Neural crest cell (in vitro differentiated cells): ENCODE results near the gene RAB3IL1. TPM values are rescaled to one million over a fixed set of nuclear protein-coding genes. Genes with fewer than 3 reads are reported as not detected.
A peak's percentile ranks its signal among the peaks of the same experiment; 100 is the strongest.

Experiments used
- DNase-seq: peaks from one replicate; pipeline ENCODE4 v3.0.0; 2021; ENCODE audit warnings: low read depth, mixed read lengths, low spot score
- H3K27ac Mint-ChIP-seq: one replicate; pipeline ENCODE4 v1.8.0; 2021; ENCODE audit warnings: mild to moderate bottlenecking, mixed read lengths; ENCODE audit not compliant: unreplicated experiment
- H3K27me3 Mint-ChIP-seq: 2 replicates; pipeline ENCODE4 v1.8.0; 2021; ENCODE audit warnings: low read depth, mild to moderate bottlenecking, mixed read lengths
- H3K36me3 Mint-ChIP-seq: 2 replicates; pipeline ENCODE4 v1.8.0; 2021; ENCODE audit warnings: low read depth, mild to moderate bottlenecking, mixed read lengths
- H3K4me1 Mint-ChIP-seq: 2 replicates; pipeline ENCODE4 v1.8.0; 2021; ENCODE audit warnings: mixed read lengths
- H3K4me3 Mint-ChIP-seq: one replicate; pipeline ENCODE4 v1.8.0; 2021; ENCODE audit warnings: mild to moderate bottlenecking, mixed read lengths
- H3K9me3 Mint-ChIP-seq: 2 replicates; pipeline ENCODE4 v1.8.0; 2021; ENCODE audit warnings: mixed read lengths
- total RNA-seq: library from RNA; stranded (reverse); gene quantifications from 2 replicates; pipeline ENCODE4 v1.2.1, GENCODE V29; 2021
- TF ChIP-seq, protein P1 (sequence below): fragments of 200-600 bp; sonication (generic); conservative IDR thresholded peaks from 2 replicates; pipeline ENCODE4 v1.5.0; 2021; ENCODE audit warnings: antibody characterized with exemption, mild to moderate bottlenecking

RAB3IL1 gene
- total RNA-seq, 1 donor from 2014 or later: 3.4 TPM

- H3K36me3 Mint-ChIP-seq: peaks cover 36% of the 10 kb centered on the region
- H3K9me3 Mint-ChIP-seq: no peaks in the 10 kb centered on the region
- peaks cover 33% of the 10 kb centered on the region for H3K4me1 Mint-ChIP-seq
- no peak overlapping the region for H3K4me3 Mint-ChIP-seq
- no peak overlapping the region for H3K27ac Mint-ChIP-seq
- DNase-seq: no peak
- no peaks in the 10 kb centered on the region for H3K27me3 Mint-ChIP-seq
- TF ChIP-seq, protein P1, sequence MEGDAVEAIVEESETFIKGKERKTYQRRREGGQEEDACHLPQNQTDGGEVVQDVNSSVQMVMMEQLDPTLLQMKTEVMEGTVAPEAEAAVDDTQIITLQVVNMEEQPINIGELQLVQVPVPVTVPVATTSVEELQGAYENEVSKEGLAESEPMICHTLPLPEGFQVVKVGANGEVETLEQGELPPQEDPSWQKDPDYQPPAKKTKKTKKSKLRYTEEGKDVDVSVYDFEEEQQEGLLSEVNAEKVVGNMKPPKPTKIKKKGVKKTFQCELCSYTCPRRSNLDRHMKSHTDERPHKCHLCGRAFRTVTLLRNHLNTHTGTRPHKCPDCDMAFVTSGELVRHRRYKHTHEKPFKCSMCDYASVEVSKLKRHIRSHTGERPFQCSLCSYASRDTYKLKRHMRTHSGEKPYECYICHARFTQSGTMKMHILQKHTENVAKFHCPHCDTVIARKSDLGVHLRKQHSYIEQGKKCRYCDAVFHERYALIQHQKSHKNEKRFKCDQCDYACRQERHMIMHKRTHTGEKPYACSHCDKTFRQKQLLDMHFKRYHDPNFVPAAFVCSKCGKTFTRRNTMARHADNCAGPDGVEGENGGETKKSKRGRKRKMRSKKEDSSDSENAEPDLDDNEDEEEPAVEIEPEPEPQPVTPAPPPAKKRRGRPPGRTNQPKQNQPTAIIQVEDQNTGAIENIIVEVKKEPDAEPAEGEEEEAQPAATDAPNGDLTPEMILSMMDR: no peak
Observed at GRCh38 chr11:61854966-61855714, 62.2 kb downstream of the RAB3IL1 start.

DNA sequence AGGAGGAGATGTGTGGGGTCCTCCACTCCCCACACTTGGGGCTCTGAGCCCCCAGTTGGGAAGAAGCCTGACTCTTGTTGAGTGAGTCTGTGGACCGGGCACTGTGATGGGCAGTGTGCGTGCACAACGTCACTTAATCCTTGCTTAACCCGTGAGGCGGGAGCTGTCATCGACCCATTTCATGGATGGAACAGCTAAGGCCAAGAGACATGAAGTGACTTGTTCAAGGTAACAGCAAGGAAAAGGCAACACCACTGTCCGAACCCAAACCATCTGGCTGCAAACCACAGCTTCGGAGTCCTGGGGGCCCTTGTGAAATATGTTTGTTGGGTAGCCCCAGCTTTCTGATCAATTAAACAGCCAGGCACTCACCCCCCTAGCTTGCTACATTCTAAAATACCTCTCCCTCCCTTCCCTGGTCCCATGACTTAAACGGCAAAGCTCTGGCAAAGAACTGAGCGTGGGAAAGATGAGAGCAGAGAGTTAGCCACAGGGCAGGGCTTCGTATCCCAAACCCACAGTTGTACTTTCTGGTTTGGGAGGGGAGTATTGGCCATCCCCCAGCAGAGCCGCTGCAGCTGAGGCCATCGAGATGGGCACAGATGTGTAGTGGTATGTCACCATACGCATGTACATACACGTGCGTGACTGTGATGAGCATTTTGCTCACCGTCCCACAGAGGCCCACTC, 63.0 kb downstream of the RAB3IL1 start:
- TF ChIP-seq, protein P1: no peak
- DNase-seq: no peak
- Mint-ChIP-seq H3K9me3 (no peaks in the 10 kb centered on the region), H3K4me3 (peak overlapping the region; percentile 57), H3K36me3 (peaks cover 35% of the 10 kb centered on the region), H3K27me3 (no peaks in the 10 kb centered on the region), H3K4me1 (peaks cover 37% of the 10 kb centered on the region), H3K27ac (no peak overlapping the region)

DNA sequence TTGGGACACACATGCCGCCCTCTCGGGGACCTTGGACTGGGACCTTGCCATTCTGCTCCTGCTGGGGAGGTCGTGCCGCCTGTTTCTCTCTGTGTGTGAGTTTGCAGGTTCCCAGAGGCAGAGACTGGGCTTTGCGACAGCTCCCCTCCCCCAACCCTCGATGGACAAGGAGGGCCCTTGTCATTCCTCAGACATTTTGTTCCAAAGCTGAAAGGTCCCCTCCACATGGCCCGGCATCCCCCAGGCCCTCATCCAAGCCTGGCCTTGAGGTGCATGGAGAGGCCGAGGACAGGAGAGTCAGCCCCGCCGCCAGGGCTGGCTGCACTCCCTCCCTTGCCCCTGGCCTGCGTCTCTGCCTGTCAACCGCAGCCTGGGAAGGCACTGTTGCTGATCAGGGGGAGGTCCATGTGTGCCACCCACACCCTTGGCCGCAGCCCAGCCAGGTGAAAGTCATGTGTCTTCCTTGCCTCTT, 63.6 kb downstream of the RAB3IL1 start:
- DNase-seq: no peak
- no peaks in the 10 kb centered on the region for H3K27me3 Mint-ChIP-seq
- H3K4me3 Mint-ChIP-seq: peak overlapping the region; percentile 57
- peaks cover 33% of the 10 kb centered on the region for H3K36me3 Mint-ChIP-seq
- H3K4me1 Mint-ChIP-seq: peaks cover 37% of the 10 kb centered on the region
- H3K27ac Mint-ChIP-seq: peak overlapping the region; percentile 57
- H3K9me3 Mint-ChIP-seq: no peaks in the 10 kb centered on the region
- TF ChIP-seq, protein P1: no peak

DNA sequence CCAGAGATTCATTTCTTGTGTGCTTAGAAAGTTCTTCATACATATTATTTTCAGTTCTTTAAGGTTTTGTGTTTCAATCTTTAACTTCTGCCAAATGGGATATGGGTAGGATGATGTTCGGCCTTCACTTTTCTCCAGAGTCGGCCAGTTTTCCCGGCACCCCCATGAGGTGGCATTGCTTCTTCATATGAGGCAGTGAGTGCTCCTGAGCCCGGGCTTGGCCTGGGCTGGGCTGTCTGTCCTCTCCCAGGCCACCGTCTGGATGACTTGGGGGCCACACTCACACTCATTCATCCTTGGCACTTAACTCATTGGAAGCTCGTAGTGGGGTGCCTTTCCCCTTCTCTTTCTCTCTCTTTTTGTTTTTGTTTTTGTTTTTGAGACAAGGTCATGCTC, 65.5 kb downstream of the RAB3IL1 start:
- H3K27me3 Mint-ChIP-seq: no peaks in the 10 kb centered on the region
- DNase-seq: no peak
- peaks cover 47% of the 10 kb centered on the region for H3K36me3 Mint-ChIP-seq
- no peaks in the 10 kb centered on the region for H3K9me3 Mint-ChIP-seq
- no peak overlapping the region for H3K27ac Mint-ChIP-seq
- TF ChIP-seq, protein P1: no peak
- H3K4me3 Mint-ChIP-seq: peak overlapping the region; percentile 51
- peaks cover 47% of the 10 kb centered on the region for H3K4me1 Mint-ChIP-seq

DNA sequence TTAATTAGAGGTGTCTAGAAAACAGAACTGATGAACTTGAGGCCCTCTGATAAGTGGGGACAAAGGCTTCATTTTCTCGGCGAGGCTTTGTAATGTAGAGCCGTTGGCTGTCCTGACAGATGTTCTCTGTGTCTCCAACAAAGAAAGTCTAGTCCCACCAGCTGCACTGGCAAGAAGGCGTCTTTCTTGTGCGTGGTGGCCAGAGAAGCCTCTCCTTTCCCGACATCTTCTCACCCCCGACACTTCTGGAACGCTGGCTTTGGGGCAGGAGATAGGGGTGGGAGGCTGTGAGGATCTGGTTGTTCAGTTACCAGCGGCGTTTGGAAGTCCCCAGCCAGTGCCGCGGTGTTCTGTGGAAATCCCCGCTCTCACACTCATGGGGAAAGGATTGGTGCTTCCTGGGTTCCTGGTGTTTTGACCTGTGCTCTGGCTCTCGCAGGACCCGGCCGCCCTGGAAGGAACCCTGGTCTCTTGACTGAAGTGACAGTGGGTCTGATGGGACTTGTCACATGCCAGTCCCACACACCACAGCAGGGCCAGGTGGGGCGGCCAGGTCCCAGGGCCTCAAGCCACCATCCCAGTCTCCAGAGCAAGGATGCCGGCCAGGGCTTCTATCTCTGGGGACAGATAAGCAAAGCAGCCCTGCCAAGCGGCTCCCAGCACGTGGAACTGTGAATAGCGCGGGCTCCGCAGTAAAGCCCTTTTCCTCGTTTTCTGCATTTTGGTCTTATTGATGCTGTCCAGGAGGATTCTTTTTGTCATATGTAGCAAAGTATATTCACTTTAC, 66.1 kb downstream of the RAB3IL1 start:
- no peak for DNase-seq
- TF ChIP-seq, protein P1: no peak
- peak overlapping the region; percentile 51 for H3K4me3 Mint-ChIP-seq
- H3K9me3 Mint-ChIP-seq: no peaks in the 10 kb centered on the region
- peak overlapping the region; percentile 67 for H3K27ac Mint-ChIP-seq
- no peaks in the 10 kb centered on the region for H3K27me3 Mint-ChIP-seq
- H3K4me1 Mint-ChIP-seq: peaks cover 49% of the 10 kb centered on the region
- H3K36me3 Mint-ChIP-seq: peaks cover 52% of the 10 kb centered on the region
